ENCODE results near the gene MYRIP.

DNA sequence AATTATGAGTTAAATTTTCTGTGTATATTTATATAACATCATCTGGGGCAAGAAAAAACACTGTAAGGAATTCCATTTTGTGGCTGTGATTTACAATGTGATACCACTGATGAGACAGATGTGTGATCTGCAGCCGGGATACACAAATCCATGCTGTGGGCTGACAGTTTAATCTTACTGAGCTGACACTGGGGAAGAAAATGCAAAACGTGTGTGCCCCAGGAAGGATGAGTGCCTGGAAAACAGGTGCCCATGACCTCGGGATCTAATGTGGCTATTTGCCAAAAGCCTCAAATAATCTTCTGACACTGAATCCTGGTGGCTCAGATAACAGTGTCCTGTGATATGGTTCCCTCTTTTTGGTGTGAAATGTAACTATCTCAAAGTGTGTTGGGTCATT is 10.5 kb downstream of the MYRIP start:
- no peak for TF ChIP-seq POLR2AphosphoS5 (IDR thresholded peaks at IDR 0.05; ENCODE audit: low read depth, low read length)
- no peak for TF ChIP-seq REST (IDR thresholded peaks at IDR 0.05; ENCODE audit: insufficient read depth in 1 of 2, low read depth in 2 of 2, low read length in 2 of 2)
- no peak for TF ChIP-seq SIN3A (IDR thresholded peaks at IDR 0.05; ENCODE audit: borderline replicate concordance, insufficient read depth, low read length)

Measured in PFSK-1 (cell line).